GM12865 (cell line): ENCODE results near the gene GARIN5B.

ENCODE experiments used
- DNase-seq: peaks from one replicate; pipeline ENCODE4 v3.0.0; 2010; ENCODE audit warnings: low read depth
- H3K4me3 ChIP-seq: 2 replicates; pipeline ENCODE4 v1.5.1; 2011; ENCODE audit warnings: mild to moderate bottlenecking, low read depth, low read length, control low read depth
- TF ChIP-seq, protein P1 (sequence below): IDR thresholded peaks from 2 replicates; pipeline ENCODE4 v1.5.1; 2011; ENCODE audit warnings: low read length, control low read depth, low read depth, inconsistent platforms; ENCODE audit not compliant: insufficient read depth; ENCODE audit errors: missing control alignments

Gene GARIN5B

DNA sequence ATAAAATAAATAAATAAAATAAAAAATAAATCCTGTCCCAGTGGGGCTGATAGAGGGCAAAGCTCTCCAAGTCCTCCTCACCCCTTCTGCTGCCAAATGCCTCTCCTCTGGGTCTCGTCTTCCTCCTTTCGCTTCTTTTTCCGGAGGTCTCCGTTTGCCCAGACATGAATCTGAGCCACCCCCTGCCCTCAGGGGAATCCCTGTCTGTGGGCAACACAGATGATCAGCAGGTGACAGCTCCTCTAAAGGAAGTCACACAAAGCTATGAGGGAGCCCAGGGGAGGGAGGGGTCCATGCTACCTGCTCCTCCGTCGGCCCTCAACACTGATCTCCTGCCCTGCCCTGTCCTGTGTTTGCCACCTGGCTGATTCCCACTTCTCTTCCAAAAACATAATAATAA is 38.4 kb downstream of the GARIN5B start:
- no peak for DNase-seq
- H3K4me3 ChIP-seq = no peak overlapping the region
- TF ChIP-seq, protein P1, sequence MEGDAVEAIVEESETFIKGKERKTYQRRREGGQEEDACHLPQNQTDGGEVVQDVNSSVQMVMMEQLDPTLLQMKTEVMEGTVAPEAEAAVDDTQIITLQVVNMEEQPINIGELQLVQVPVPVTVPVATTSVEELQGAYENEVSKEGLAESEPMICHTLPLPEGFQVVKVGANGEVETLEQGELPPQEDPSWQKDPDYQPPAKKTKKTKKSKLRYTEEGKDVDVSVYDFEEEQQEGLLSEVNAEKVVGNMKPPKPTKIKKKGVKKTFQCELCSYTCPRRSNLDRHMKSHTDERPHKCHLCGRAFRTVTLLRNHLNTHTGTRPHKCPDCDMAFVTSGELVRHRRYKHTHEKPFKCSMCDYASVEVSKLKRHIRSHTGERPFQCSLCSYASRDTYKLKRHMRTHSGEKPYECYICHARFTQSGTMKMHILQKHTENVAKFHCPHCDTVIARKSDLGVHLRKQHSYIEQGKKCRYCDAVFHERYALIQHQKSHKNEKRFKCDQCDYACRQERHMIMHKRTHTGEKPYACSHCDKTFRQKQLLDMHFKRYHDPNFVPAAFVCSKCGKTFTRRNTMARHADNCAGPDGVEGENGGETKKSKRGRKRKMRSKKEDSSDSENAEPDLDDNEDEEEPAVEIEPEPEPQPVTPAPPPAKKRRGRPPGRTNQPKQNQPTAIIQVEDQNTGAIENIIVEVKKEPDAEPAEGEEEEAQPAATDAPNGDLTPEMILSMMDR = no peak

DNA sequence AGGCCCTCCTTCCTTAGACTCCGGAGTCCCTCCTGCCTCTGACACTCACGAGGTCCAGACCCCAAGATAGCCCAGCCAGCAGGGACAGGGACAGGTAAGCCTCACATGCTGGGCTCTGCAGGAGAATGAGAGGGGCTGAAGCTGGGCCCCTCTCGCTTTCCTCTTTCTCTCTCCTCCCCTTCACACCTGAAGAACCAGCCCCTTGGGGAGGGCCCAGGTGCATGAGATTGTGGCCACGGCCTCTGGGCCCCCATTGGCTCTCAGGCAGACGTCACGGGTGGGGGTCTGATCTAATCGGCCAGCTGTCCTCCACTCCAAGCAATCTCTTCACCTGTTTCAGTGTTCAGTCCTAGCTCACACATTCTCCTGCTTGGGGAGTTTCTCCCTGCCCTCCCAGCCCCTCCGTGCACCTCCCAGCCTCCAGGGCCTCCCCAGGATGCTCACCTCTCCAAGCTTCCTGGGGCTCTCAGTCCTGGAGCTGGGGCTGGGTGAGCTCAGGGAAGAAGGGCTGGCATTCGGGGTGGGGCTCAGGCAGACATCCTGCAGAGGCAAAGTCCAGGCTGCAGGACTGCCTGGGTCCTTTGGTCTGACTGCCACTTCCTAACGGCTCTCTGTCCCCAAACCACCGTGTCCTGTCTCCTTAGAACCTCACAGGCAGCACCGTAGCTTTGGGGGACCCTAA is 40.7 kb downstream of the GARIN5B start:
- H3K4me3 ChIP-seq = no peak overlapping the region
- TF ChIP-seq, protein P1 = no peak
- DNase-seq = no peak

DNA sequence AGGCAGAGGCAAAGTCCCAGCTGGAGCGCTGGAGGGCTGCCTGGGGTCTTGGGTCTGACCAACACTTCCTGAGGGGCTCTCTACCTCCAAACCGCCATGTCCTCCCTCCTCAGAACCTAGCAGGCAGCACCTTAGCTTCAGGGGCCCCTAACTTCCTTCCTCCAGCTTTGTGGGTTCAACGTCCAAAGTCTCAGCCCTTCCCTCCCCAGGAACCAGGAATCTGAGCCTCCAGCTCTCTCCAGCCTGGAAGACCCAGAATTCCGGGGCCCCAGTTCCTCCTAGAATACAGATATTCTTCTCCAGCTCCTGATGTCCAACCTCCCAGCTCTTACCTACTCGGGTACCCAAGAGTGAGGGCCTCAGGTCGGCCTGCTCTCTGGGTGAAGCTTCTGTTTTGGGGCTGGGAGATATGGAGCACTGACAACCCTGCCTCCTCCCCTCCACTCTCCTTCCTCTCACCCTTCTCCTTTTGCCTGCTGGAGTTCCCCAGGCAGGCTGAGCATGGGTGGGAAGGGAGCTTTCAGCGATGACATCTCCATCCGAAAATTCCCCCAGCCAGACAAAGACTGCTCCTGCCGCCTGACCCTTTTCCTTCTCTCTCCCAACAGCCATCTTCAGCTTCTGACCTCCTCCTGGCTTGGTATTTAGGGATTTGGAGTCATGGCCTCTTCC is 41.5 kb downstream of the GARIN5B start:
- H3K4me3 ChIP-seq = no peak overlapping the region
- TF ChIP-seq, protein P1 = no peak
- no peak for DNase-seq

DNA sequence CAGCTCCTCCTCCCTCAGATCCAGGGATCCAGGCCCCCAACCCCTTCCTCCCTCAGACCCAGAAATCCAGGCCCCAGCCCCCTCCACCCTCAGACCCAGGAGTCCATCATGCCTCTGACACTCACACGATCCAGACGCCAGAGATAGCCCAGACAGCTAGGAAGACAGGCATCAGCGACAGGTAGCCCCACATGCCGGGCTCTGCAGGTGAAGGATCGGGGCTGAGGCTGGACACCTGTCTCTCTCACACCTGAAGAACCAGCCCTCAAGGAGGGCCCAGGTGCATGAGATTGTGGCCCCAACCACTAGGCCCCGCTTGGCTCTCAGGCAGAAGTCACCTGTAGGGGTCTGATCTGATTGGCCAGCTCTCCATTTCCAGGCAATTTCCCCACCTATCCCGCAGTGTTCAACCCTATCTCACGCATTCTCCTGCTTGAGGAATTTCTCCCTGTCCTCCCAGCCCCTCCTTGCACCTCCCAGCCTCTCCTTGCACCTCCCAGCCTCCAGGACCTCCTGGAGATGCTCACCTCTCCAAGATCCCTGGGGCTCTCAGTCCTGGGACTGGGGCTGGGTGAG is 42.1 kb downstream of the GARIN5B start:
- TF ChIP-seq, protein P1 = no peak
- H3K4me3 ChIP-seq = no peak overlapping the region
- no peak for DNase-seq

DNA sequence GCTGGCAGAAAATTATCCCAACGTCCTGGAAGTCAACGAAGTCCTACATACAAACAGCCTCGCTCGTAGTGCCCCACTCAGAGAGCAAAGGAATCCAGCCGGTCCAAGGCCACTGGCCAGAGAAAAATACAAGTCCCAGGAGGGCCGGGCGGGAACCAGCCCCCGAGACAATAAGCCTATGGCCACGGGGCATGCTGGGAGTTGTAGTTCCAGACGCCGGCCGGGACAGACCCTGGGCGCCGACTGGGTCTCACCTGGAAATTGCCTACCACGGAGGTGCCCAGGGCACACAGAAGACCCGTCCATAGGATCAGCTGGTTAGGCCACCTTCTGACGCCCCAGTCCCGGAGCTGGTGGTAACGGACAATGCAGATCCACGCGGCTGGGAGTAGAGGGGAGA is 43.3 kb downstream of the GARIN5B start:
- TF ChIP-seq, protein P1 = no peak
- DNase-seq = no peak
- no peak overlapping the region for H3K4me3 ChIP-seq

DNA sequence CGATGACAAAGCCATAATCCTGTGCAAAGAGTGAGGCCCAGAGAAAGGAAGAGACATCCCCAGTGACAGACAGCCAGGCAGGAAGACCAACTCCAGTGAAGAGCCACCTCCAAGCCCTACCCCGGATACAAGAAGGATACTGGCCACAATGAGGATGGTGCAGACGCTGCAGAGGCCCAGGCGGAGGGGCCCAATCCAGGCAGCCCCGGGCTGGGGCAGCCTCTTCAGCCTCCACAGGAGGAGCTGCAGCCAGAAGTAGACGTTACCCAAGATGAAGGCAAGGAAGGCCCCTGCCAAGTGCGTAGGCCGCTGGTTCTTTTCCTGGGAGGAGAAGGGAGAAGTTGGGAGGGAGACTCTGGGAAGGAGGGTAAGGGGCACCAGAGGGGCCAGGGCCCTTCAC is 46.4 kb downstream of the GARIN5B start:
- no peak for DNase-seq

More for the DNA sequence above, 46.4 kb downstream of the GARIN5B start:
- H3K4me3 ChIP-seq = no peak overlapping the region
- TF ChIP-seq, protein P1 = no peak
